Right ventricle myocardium inferior (tissue), 1 donor: ENCODE data around the gene SPTBN4. TPM values are rescaled to one million over a fixed set of nuclear protein-coding genes. Genes with fewer than 3 reads are reported as not detected.
A peak's percentile ranks its signal among the peaks of the same experiment; 100 is the strongest.
"Not testable (repeated sequence)": the region's sequence is repeated elsewhere in the genome, so short reads cannot be mapped to it uniquely, and the experiment has no call there.

Experiments
- ATAC-seq: fragments of 200-7000 bp; cut with Tn5 transposase; one replicate; pipeline ENCODE4 v1.9.1; 2020; ENCODE audit warnings: mild to moderate bottlenecking, moderate library complexity
- DNase-seq: peaks from one replicate; pipeline ENCODE4 v3.0.0; 2021; ENCODE audit errors: missing footprints
- intact Hi-C: fragments of 100-400 bp; cut with DNase I; formaldehyde crosslinking; loops from one replicate; pipeline ENCODE4 v1.11.0; 2022
- total RNA-seq: library from RNA; stranded (reverse); fragmentation: NEBNext Ultra II Directional; extraction: Animal tissue kit (Norgen Biotek cat#: 25700); gene quantifications from one replicate; pipeline ENCODE4 v1.2.1, GENCODE V29; 2021
- donor health status: DM: no; HTN: yes; CAD: no; lungs with severe emphysema.

The SPTBN4 gene
- total RNA-seq, 1 donor from 2014 or later = 5.1 TPM

- intact Hi-C loops = no loop called here
- DNase-seq (no peak), ATAC-seq (no peak)
These were observed 27.0 kb downstream of the SPTBN4 start for GRCh38 chr19:40493778-40494177.

GRCh38 chr19:40494191-40494838, 27.5 kb downstream of the SPTBN4 start:
- intact Hi-C loops = no loop called here
- no peak for ATAC-seq
- no peak for DNase-seq

DNA sequence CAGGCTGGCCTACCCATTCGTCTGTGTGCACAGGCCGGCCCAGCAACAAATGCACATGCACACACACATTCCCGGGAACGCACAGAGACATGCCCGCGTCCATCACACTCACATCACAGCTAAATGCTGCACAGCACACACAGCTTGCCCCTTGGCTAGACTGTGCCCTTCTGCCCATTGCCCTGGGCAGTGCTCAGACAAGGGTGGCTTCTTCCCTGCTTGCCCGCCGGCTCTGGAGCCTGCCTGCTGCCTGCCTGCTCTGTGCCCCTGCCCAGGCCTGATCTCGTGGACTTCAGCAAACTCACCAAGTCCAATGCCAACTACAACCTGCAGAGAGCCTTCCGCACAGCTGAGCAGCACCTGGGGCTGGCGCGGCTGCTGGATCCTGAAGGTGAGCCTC, 30.4 kb downstream of the SPTBN4 start:
- intact Hi-C loops = no loop called here
- ATAC-seq = no peak
- no peak for DNase-seq

GRCh38 chr19:40499320-40499719, 32.5 kb downstream of the SPTBN4 start:
- intact Hi-C loops = no loop called here
- no peak for ATAC-seq
- no peak for DNase-seq

- ATAC-seq, intact Hi-C loops, DNase-seq: not testable (repeated sequence)
These were observed 34.1 kb downstream of the SPTBN4 start for GRCh38 chr19:40500678-40501530.

DNA sequence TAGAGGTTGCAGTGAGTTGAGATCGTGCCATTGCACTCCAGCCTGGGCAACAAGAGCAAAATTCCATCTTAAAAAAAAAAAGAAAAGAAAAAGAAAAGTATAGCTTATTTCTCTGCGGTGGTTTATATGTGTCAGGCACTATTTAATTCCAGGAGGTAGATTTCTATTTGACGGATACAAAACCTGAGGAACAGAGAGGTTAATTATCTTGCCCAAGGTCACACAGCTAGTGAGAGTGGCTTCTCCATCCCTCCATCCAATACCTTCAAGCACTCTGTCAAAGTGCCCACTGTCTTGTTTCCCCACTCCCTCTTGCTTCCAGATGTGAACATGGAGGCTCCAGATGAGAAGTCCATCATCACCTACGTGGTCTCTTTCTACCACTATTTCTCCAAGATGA, 34.8 kb downstream of the SPTBN4 start:
- intact Hi-C loops = no loop called here
- no peak for ATAC-seq
- no peak for DNase-seq

GRCh38 chr19:40502081-40502480, 35.3 kb downstream of the SPTBN4 start:
- ATAC-seq = no peak
- DNase-seq = no peak
- intact Hi-C loops = no loop called here

DNA sequence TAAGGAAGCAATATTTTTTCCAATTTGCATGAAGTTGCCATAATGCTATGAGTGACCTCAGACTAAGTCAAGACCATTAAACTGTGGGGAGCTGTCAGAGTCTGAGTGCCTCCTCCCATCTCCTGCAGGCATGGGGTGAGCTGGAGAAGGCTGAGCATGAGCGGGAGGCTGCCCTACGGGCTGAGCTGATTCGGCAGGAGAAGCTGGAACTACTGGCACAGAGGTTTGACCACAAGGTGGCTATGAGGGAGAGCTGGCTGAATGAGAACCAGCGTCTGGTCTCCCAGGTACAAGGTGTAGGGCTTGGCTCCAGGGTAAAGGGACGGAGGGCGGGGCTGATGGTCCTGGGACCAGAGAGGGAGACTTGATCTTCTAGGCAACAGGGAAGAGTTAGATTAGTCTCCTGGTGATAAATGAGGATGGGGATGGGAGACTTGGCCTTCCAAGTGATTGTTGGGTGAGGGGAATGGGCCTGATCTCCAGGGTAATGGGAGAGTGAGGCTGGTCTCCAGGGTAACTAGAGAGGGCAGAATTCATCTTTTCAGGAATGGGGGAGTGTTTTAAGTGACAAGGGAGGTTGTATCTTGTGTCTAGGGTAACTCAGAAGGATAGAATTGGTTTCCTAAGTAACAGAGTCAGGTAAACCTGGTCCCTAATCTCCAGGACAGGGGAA, 36.0 kb downstream of the SPTBN4 start:
- intact Hi-C loops = no loop called here
- ATAC-seq (no peak), DNase-seq (no peak)

GRCh38 chr19:40503320-40503695, 36.5 kb downstream of the SPTBN4 start:
- no peak for DNase-seq
- intact Hi-C loops = no loop called here
- ATAC-seq = no peak

DNA sequence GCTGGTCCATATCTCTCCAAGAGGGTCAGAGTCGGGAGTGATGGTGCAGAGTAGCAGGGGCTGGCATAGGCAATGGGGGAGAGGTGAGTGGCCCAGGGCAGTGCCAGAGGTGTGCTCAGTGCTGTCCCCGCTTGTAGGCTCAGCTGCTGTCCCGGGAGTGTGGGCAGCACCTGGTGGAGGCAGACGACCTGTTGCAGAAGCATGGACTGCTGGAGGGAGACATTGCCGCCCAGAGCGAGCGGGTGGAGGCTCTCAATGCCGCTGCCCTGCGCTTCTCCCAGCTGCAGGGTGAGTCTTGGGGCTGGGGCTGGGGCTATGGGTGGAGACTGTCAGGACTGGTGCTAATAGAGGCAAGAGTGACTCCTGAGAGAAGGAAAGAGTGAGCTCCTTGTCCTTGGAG, 39.3 kb downstream of the SPTBN4 start:
- intact Hi-C loops = no loop called here
- no peak for DNase-seq
- ATAC-seq = no peak

GRCh38 chr19:40507892-40508291, 41.1 kb downstream of the SPTBN4 start:
- ATAC-seq = no peak
- DNase-seq = no peak
- intact Hi-C loops = no loop called here

DNA sequence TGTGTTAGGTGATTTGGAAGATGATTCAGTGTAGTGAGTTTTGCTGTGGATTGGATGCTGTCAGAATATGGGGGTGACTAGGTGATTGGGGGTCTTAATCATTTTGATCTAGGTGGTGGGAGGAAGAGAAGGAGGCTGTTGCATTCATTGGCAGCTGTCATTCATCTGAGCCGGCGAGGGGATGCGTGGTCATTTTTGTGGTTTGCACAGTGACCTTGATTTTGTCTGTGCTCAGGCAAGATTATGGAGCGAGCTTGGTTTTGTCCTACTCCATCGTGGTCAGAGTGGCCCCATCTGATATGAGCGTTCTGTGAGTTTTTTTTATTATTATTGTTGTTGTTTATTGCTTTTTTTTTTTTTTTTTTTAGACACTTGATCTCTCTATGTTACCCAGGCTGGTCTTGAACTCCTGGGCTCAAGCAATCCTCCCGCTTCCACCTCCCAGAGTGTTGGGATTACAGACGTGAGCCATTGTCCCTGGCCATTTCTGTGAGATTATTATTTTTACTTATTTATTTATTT, 42.0 kb downstream of the SPTBN4 start:
- ATAC-seq = no peak
- intact Hi-C loops = no loop called here
- no peak for DNase-seq

GRCh38 chr19:40510526-40511115, 43.8 kb downstream of the SPTBN4 start:
- intact Hi-C loops = no loop called here
- no peak for DNase-seq
- ATAC-seq = no peak

DNA sequence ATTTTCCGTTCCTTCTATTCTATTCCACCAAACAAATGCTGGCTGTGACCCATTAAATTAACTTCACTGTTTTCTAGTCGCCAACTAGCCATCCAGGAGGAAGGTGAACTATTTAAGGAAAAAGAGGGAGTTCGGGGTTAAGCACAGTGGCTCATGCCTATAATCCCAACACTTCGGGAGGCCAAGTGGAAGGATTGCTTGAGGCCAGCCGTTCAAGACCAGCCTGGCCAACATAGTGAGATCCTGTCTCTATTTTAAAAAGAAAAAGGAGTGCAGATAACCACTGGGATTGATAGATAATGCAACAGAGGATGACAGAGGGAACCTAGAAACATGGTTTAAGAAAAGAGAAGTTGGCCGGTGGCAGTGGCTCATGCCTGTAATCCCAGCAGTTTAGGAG, 44.7 kb downstream of the SPTBN4 start:
- no peak for ATAC-seq
- intact Hi-C loops = no loop called here

GRCh38 chr19:40512110-40512472, 45.3 kb downstream of the SPTBN4 start:
- ATAC-seq (no peak), DNase-seq (no peak)
- intact Hi-C loops = no loop called here

More for the DNA sequence above, 44.7 kb downstream of the SPTBN4 start:
- no peak for DNase-seq

DNA sequence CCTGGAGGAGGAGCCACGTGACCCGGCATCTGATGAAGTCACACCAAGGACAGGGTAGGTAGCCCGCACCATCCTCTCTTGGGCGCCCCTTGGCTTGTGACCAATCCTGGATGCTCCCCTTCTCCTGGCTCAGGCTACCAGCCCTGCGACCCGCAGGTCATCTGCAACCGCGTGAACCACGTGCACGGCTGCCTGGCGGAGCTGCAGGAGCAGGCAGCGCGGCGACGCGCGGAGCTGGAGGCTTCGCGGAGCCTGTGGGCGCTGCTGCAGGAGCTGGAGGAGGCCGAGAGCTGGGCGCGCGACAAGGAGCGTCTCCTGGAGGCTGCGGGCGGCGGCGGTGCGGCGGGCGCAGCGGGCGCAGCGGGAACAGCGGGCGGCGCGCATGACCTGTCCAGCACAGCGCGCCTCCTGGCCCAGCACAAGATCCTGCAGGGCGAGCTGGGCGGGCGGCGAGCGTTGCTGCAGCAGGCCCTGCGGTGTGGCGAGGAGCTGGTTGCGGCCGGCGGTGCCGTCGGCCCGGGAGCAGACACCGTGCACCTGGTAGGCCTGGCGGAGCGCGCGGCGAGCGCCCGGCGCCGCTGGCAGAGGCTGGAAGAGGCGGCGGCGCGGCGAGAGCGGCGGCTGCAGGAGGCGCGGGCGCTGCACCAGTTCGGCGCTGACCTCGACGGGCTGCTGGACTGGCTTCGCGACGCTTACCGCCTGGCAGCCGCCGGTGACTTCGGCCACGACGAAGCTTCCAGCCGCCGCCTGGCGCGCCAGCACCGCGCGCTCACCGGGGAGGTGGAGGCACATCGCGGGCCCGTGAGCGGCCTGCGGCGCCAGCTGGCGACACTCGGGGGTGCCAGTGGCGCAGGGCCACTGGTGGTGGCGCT, 45.9 kb downstream of the SPTBN4 start:
- intact Hi-C loops = no loop called here
- DNase-seq = no peak

GRCh38 chr19:40513345-40513678, 46.5 kb downstream of the SPTBN4 start:
- intact Hi-C loops = no loop called here
- DNase-seq (no peak), ATAC-seq (no peak)

More for the DNA sequence above, 45.9 kb downstream of the SPTBN4 start:
- peak; percentile 54 for ATAC-seq

GRCh38 chr19:40513741-40514315, 47.0 kb downstream of the SPTBN4 start:
- DNase-seq (no peak), ATAC-seq (no peak)
- intact Hi-C loops = no loop called here
